Measurements from ENCODE around the gene BRWD1.

- TF ChIP-seq CTCF (conservative IDR thresholded peaks at IDR 0.05 in 1 of 2, IDR thresholded peaks at IDR 0.05 in 1 of 2; ENCODE audit: low read depth in 1 of 2, low read length in 2 of 2) (no peak), EZH2 (IDR thresholded peaks at IDR 0.05; ENCODE audit: low read length, missing control alignments) (no peak)
Measured at GRCh38 chr21:39198800-39199199, 114.6 kb downstream of the BRWD1 start.

Measured in fibroblast of lung (primary cell).